Measurements from ENCODE around the gene ZBTB20.

ZBTB20 gene

DNA sequence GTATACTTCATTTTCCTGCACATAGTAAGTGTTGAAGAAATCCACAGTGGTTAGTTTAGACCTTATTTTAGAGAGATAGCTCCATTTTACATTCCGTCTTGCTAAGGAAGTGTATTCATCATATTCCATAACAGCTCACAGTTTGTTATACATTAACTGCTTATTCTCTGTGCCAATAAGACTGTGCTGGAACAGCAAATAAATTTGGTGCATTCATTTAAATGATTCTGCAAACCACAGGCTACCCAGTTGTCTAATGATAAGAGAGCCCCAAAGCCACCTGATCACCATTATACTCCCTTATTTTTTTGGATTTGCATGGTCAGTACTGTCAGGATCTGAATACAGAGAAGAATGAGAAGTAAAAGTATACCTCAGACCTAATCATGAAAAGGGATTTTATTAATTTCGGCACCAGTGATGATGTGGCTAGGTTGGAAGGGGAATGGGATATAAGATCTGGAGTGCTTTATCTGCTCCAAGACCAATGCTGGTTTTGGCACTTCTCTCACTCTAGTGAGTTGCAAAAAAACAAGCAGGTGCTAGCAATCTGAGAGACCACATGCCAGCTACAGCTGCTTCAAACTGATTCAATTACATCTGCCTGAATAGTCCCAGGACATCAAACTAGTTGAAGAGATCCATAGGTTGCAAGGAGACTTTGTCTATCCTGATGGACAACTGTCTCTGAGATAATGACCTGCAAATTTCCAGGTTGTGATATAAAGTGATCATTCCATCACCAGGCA lies 254.8 kb downstream of the ZBTB20 start:
- no peak overlapping the region for H3K4me3 ChIP-seq (ENCODE audit: low read depth, low read length)
- no peak for DNase-seq (ENCODE audit: low read depth)
- TF ChIP-seq, protein P1, sequence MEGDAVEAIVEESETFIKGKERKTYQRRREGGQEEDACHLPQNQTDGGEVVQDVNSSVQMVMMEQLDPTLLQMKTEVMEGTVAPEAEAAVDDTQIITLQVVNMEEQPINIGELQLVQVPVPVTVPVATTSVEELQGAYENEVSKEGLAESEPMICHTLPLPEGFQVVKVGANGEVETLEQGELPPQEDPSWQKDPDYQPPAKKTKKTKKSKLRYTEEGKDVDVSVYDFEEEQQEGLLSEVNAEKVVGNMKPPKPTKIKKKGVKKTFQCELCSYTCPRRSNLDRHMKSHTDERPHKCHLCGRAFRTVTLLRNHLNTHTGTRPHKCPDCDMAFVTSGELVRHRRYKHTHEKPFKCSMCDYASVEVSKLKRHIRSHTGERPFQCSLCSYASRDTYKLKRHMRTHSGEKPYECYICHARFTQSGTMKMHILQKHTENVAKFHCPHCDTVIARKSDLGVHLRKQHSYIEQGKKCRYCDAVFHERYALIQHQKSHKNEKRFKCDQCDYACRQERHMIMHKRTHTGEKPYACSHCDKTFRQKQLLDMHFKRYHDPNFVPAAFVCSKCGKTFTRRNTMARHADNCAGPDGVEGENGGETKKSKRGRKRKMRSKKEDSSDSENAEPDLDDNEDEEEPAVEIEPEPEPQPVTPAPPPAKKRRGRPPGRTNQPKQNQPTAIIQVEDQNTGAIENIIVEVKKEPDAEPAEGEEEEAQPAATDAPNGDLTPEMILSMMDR (IDR thresholded peaks at IDR 0.05; ENCODE audit: low read depth, low read length, missing control alignments) = no peak

DNA sequence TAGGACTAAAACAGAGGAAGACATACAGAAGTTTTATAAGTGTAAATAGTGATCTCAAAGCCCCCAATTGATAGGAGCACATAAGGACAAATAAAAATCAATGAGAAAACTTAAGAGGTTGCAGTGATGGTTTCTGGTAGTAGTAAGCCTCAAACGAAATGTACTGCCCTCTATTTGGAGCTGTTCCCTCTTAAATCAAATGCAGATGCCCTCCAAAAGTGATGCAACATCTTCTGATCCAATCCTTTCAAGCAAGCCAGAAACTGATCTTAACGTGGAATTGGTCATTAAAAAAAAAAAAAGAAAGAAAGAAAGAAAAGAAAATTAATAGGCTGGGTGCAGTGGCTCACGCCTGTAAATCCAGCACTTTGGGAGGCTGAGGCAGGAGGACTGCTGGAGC lies 259.3 kb downstream of the ZBTB20 start:
- TF ChIP-seq, protein P1 (IDR thresholded peaks at IDR 0.05; ENCODE audit: low read depth, low read length, missing control alignments) = no peak
- DNase-seq (ENCODE audit: low read depth) = no peak
- no peak overlapping the region for H3K4me3 ChIP-seq (ENCODE audit: low read depth, low read length)

DNA sequence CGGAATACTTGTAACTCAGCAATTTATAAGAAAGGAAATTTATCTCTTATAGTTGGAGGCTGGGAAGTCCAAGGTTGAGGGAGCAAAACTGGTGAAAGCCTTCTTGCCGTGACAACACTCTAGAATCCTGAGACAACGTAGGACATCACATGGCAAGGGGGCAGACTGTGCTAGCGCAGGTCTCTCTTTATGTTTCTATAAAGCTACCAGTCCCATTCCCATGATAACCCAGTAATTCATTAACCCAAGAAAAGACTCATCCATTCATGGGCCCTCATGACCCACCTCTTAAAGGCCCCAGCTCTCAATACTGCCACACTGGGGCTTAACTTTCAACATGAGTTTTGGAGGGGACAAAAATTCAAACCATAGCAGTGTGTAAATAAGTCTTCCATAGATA lies 260.2 kb downstream of the ZBTB20 start:
- no peak overlapping the region for H3K4me3 ChIP-seq (ENCODE audit: low read depth, low read length)
- TF ChIP-seq, protein P1 (IDR thresholded peaks at IDR 0.05; ENCODE audit: low read depth, low read length, missing control alignments) = no peak
- DNase-seq (ENCODE audit: low read depth) = no peak

DNA sequence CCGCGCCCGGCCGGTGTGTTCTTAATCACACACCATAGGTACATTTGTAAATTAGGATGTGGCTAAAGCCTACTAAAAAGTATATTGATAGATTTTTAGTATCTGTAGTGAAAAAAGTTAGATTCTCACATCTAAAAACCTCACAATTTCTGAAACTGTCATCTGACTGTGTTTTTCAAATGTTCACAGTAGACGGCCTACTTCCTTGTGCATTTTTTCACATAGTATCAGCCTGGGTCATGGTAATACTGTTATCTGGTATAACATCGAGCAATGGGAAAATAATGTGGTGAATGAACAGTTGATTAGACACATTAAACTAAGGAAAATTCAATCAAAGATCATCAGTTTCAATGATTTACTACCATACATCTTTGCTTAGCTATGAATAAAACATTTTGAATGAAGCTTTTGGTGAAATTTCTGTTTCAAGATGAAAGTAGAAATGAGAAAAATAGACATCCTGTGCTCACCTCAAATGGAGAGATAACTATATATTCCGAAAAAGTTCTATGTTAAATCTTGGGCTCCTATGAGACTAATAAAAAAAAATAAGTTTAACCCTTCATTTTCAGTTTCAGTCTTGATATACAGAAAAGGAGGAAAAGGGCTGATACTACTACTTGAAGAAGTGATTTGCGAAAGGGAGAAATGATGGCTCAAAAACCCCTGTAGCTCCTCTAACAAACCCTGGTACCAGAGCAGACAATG lies 262.7 kb downstream of the ZBTB20 start:
- H3K4me3 ChIP-seq (ENCODE audit: low read depth, low read length) = no peak overlapping the region
- TF ChIP-seq, protein P1 (IDR thresholded peaks at IDR 0.05; ENCODE audit: low read depth, low read length, missing control alignments) = no peak
- DNase-seq (ENCODE audit: low read depth) = no peak

DNA sequence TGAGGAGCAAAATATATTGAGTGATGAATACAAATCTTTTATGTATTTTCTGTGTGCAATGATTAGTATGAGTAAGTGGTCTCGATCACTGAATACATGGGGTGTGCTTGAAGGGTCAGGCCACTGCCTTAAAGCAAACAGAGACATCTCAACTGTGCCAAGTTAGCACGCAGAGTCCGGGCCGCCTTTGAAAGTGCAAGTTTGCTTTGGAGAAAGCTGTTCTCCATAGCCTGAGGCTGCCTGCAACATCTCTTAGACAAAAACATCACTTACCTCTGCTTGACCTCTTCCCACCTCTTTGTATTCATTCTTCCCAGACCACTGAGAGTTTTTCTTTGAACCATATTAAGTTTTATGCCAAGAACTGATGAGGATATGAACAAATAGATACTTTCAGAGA lies 267.0 kb downstream of the ZBTB20 start:
- TF ChIP-seq, protein P1 (IDR thresholded peaks at IDR 0.05; ENCODE audit: low read depth, low read length, missing control alignments) = no peak
- H3K4me3 ChIP-seq (ENCODE audit: low read depth, low read length) = no peak overlapping the region
- DNase-seq (ENCODE audit: low read depth) = no peak

DNA sequence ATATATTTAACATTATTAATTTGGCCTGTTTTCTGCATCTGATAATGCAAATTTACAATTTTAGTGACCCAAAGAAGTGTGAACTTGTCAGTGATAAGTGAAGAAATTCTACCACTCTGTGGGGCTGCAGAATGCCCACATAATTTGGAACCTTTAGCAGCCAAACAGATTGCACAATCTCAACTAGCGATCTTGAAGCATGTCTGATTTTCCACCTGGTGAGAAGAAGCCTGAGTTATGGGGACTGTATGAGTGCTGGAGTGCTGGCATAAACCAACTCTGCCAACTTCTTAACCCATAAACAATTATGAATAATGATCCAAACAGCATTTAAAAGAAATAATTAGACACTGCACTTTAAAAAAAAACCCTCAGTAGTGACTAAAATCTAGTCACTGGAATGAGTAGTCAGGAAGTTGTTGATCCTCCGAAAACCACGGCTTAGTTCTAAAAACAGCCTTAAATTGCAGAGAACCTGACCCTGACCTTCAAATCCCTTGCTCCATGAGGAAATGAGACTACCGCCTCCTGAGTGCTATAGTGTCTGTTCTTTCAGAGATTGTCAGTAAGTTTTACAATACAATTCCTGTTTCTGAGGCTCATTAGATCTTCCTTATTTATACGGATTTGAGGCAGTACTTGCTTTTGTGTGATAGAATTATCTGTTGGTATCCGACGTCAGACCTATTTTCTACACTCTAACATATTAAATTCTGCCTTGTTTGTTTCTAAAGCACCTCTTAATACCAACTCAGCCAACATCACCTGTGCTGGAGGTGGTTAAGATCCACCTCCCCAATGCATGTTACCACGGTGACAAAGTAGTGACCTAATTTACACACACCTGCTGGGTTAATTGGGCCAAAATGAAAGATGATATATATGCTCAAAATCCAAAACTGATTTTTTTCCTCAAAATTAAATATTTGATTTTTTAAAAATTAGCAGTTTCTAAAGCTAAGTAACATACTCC lies 267.7 kb downstream of the ZBTB20 start:
- peak; percentile 43 for DNase-seq (ENCODE audit: low read depth)
- H3K4me3 ChIP-seq (ENCODE audit: low read depth, low read length) = no peak overlapping the region
- TF ChIP-seq, protein P1 (IDR thresholded peaks at IDR 0.05; ENCODE audit: low read depth, low read length, missing control alignments) = no peak

Measured in GM12864 (cell line).